Measurements from ENCODE around the gene ARRB1.
"Not testable (repeated sequence)": the region's sequence is repeated elsewhere in the genome, so short reads cannot be mapped to it uniquely, and the experiment has no call there.

The ARRB1 gene

DNA sequence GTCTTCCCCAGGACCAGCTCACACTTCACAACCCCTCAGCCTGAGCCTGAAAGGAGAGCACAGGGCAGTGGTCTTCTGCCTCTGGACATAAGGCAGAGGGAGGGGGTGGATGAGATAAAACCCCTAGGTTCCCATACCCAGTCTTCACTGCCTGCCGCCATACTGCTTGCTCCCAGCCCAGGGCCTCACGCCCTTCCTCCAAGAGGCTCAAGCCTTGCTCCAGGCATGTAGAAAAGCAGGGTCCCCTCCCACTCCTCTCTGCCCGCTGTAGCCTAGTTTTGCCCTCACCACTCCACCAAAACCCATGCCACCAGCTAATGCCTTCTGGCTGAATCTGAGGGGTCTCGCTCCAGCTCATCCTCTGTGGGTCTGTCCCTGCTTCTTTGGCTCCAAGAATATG, 5.2 kb downstream of the ARRB1 start:
- DNase-seq (ENCODE audit: low read depth, low spot score), result no peak
- no peak overlapping the region for H3K4me3 ChIP-seq (ENCODE audit: low read length)

DNA sequence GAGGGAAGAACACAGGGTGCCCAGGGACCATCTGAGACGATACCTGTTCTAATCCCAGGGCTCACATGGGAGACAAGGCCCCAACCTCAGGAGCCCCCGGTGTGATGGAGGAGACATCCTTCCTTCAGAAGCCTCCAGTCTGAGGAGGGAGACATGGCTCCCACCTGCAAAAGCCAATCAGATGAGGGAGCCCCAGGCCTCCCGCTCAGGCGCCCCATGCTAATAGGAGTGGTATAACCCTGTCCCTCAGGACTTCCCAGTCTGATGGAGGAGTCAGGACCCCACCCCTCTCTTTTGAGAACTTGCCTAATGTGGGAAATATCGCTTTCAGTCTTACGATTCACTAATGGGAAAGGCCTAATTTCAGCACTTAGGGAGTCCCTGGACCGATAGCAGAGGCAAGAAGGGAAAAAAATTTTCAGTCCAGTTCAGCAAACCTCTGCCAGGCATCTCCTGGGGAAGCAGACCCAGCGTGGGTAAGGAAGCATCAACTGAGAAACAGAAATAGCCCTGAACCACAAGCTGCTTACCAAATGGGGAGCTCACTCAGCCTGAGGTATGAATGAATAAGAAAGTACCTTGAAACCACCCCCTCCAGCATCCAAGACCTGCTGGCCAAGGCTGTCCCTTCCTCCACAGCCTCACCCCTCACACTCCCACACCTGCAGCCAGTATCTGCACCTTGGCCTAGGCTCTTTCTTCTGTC, 5.9 kb downstream of the ARRB1 start:
- DNase-seq (ENCODE audit: low read depth, low spot score), result no peak
- no peak overlapping the region for H3K4me3 ChIP-seq (ENCODE audit: low read length)

DNA sequence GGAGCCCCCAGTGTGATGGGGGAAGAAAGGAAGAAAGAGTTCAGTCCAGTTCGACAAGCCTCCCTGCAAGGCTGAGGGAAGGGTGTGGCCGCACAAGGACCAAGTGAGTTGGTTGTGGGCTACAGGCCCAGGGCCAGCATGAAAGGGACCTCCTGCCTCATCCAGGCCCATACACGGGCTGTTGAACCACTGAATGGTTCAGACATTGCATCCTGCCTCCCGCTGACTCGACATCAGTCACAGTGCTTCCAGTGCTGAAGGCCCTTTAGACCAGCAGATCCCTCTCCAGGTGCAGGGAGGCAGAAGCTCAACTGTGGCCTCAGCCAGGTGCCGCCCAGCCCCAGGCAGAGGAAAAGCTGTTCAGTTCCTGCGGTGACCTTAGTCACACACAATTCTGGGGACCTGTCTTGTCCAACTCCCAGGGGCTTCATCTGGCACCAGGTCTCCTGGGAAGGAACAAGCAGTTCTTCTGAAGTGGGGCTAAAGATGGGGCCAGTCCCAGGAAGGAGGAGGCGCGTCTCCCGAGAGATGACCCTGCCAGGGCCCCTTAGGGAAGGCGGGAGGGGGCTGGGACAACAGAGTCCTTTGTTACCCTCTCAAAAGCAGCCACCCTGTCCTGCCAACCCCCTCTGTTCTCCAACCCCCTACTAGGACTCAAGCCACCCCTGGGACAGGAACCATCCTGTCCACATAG, 6.6 kb downstream of the ARRB1 start:
- H3K4me3 ChIP-seq (ENCODE audit: low read length), result no peak overlapping the region
- peak; percentile 53 for DNase-seq (ENCODE audit: low read depth, low spot score)

DNA sequence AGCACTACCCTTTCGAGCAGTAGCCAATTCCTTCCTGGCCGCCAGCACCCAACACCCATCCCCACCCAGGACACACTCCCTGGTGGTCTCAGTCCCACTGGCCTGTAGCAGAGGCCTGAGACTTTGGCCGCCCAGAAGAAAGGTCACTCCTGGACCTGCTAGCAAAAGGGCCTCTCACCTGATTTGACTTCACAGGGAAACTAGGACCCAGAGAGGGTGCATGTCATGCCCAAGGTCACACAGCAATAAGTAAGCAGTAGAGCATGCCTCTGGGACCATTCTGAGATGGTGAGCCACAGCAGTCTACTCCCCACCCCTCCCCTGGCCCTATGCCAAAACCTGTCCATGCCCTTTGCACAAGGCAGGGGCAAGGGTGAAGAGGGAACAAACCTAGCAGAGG, 7.3 kb downstream of the ARRB1 start:
- H3K4me3 ChIP-seq (ENCODE audit: low read length), result no peak overlapping the region
- no peak for DNase-seq (ENCODE audit: low read depth, low spot score)

DNA sequence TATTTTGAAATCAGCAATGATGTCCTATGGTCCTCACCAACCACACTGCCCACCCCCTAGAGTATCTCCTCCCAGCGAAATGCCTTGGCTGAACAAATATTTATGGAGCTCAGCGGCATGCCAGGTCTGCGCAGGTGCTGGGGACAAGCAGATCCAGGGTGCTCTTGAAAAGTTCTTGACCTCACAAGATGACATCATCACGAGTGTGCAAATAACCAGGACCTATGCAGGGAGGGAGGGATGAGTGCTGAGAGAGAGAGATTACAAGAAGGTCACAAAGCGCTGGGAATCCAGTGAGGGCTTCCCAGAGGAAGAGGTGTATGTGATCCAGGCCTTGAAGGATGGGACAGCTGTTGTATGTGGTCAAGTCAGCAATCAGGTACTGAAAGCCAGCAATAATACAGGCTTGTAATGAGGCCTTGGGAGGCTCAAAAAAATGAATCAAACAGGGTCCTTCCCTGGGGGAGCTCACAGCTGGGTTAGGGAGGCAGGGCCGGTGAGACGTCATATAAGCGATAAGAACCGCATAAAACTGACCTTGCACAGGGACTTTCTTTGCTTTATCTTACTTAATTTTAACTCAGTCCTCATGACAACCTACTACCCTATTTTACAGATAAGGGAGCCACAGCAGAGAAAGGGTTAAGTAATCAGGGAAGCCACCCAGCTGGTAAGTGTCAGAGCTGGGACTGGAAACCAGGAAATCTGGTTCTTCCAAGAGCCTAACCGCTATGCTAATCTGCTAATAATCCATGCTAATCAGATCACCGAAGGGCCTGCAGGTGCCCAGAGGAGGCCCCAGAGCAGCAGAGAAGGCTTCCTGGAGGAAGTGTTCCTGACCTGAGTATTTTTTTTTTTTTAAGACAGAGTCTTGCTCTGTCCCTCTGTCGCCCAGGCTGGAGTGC, 8.2 kb downstream of the ARRB1 start:
- no peak overlapping the region for H3K4me3 ChIP-seq (ENCODE audit: low read length)

DNA sequence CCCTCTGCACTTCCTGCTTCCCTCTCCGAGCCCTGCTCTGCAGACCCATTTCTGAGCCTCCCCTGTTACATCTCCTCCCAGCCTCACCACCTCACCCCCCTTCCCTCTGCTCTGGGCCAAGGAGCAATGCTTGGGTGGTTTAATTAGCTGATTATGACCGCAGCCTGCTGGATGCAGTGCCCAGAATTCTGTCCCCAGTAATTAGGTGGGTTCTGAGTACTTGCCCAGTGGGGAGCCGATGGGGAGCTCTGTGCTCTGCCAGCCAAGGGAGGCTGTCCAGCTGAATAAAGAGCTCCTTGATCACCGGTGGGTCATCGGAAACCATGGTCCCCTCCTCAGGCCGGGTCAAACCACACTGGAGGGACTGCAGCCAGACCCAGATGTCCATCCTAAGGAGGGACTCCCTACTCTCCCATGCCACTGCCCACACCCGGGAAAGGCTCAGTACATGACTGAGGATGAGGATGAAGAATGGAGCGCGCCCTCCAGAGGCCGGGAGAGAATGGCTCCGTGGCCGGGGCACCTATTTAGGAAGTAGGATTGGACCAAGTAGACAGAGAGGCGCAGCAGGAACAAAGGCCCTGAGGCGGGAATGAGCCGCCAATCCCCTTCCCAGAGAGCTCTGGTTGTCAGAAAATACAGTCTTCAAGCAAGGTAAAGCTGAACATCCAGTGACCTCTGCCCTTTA, 9.1 kb downstream of the ARRB1 start:
- no peak for DNase-seq (ENCODE audit: low read depth, low spot score)
- H3K4me3 ChIP-seq (ENCODE audit: low read length), result no peak overlapping the region

More for the DNA sequence above, 8.2 kb downstream of the ARRB1 start:
- DNase-seq (ENCODE audit: low read depth, low spot score), result no peak

DNA sequence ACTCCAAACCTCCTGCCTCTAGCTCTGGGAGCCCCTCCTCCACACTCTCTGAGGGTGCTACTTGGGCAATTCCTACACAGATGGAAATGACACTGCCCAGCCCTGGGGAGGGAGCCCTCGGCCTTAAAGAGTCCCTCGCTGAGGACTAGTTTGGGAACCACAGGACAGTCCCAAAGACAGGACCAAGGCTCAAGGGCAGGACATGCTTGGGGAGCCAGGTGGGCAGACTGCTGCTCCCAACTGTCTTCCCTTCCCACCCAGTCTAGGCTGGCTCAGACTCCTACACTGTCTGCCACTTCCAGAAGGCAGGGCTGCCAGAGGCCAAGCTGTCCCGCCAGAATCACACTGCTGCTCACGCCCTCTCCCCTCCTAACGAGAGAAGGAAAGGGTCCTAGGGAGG, 9.8 kb downstream of the ARRB1 start:
- H3K4me3 ChIP-seq (ENCODE audit: low read length), result no peak overlapping the region
- DNase-seq (ENCODE audit: low read depth, low spot score), result no peak

DNA sequence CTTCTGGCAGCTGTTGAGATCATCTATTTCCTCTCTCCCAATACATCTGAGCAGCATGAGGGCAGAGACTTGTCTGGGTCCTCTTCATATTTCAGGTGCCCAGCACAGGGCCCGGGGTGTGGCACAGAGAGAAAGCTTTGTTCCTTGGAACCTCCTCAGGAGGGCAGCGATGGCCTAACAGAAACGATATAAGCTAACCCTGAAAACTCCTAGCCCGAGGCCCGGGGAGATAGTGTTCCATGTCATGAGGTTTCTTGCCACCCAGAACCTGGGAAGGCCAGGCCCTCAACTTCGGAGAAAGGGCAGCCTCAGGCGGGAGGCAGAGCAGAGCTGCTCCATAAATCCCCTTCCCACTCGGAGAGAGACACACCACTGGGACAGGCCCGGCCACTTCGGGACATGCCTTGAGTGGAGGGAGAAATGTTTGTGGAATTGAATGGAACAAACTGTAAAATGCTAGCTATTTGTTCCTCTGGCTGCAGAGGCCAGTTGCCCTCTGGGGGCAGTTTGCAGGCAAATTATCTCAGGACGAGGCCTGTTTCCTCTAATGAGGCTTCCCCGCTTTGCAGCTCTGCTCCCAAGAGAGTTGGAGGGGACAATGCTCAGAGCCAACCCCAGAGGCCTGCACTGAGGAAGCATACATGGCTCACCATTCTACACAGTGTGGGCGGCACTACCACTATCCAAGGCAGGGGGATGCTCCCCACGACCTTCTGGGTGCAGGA, 11.6 kb downstream of the ARRB1 start:
- peak overlapping the region; percentile 31; the same call in 1 of the 2 replicates for H3K4me3 ChIP-seq (ENCODE audit: low read length)
- DNase-seq (ENCODE audit: low read depth, low spot score), result no peak

DNA sequence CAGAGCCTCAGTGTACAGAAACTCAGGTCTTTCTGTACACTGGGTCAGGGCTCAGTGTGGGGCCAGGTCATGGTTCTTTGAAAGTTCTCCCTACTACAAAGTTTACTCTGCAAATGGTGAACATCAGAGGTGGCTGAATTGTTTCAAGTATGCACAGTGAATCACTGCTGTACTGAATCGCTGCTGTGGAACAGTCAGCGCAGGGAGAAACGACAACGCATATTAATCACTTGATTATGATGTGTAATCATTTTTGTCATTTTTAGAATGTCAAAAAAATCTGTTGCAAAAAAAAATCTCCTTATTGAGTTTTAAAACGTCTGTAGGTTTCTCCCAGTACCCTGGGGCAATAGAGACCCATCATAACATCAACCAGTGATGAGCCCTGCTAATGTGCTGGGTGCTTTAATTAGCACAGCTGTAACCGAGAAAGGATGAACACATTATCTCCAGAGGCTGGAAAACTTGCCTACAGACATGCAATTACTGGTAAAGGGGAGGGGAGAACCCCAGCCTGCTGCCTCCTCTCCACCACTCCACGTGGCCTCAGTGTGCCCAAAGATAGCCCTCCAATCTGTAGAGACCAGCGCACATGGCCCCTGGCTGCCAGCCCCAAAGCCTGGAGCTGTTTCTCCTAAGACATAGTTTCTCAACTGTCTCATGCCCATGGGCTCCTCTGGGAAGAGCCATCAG, 12.8 kb downstream of the ARRB1 start:
- no peak overlapping the region for H3K4me3 ChIP-seq (ENCODE audit: low read length)
- no peak for DNase-seq (ENCODE audit: low read depth, low spot score)

DNA sequence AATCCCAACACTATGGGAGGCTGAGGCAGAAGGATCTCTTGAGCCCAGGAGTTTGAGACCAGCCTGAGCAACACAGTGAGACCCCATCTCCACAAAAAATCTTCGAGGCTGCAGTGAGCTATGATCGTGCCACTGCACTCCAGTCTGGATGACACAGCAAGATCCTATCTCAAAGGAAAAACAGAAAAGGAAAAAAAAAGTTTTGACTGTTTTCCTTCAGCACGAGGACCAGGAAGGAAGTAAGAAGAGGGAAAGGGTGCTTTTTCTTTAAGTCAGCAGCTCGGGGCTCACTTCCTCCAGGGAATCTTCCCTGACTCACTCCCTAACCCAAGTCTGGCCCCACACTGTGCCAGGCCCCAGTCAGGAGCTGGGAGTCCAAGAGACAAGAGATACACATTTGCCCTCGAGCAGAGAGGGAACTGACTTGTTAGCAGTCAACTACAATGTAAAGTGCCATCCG, 14.2 kb downstream of the ARRB1 start:
- H3K4me3 ChIP-seq (ENCODE audit: low read length), result no peak overlapping the region
- DNase-seq (ENCODE audit: low read depth, low spot score), result no peak

DNA sequence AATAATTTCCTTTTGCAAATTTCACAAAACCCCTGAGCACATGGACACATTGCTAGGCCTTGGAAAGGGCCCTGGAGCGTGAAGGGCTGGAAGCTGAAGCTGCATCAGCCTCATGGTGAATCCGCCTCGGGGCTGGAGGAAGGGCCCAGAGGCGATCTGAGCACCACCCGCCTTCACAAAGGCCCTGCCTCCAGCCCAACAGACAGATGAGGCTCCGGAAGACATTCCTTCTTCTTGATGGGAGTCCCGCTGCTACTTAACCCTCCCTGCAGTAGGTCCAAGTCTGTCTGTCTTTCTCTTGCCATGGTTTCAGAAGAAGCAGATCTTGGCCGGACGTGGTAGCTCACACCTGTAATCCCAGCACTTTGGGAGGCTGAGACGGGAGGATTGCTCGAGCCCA, 16.5 kb downstream of the ARRB1 start:
- H3K4me3 ChIP-seq (ENCODE audit: low read length), result no peak overlapping the region
- no peak for DNase-seq (ENCODE audit: low read depth, low spot score)

DNA sequence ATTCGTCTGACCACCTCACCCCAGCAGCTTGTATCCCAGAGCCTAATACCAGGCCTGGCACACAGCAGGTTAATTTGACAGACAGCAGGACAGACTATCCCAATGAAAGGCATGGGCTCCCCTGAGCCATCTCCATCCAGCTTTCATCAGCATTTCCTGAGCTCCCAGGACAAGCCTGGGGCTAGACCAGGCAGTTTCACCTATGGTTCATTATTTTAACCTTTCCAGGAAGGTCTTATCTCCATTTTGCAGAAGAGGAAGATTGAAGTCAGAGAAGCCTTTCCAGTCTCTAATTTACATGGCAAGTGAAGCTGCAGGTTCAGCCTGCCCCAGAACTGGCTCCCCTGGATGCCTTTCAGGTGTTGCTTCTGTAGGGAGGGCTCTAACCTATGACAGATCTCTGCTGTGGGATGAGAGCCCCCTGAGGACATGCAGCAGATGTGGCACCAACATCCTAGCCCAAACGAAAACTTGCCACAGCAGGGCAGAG, 17.0 kb downstream of the ARRB1 start:
- DNase-seq (ENCODE audit: low read depth, low spot score), result no peak
- H3K4me3 ChIP-seq (ENCODE audit: low read length), result no peak overlapping the region

DNA sequence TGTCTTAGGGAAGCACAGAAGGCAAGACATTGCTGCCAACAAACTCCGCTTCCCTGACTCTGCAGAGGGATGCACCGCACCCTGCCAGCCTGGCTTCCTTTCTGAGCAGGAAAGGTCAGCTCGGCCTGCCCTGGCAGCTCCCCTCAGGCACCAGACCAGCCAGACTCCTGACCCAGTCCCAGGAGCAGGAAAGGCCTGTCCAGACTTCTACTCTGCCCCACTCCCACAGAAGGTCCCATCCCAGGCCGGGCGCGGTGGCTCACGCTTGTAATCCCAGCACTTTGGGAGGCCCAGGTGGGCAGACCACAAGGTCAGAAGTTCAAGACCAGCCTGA, 17.7 kb downstream of the ARRB1 start:
- no peak for DNase-seq (ENCODE audit: low read depth, low spot score)
- no peak overlapping the region for H3K4me3 ChIP-seq (ENCODE audit: low read length)

DNA sequence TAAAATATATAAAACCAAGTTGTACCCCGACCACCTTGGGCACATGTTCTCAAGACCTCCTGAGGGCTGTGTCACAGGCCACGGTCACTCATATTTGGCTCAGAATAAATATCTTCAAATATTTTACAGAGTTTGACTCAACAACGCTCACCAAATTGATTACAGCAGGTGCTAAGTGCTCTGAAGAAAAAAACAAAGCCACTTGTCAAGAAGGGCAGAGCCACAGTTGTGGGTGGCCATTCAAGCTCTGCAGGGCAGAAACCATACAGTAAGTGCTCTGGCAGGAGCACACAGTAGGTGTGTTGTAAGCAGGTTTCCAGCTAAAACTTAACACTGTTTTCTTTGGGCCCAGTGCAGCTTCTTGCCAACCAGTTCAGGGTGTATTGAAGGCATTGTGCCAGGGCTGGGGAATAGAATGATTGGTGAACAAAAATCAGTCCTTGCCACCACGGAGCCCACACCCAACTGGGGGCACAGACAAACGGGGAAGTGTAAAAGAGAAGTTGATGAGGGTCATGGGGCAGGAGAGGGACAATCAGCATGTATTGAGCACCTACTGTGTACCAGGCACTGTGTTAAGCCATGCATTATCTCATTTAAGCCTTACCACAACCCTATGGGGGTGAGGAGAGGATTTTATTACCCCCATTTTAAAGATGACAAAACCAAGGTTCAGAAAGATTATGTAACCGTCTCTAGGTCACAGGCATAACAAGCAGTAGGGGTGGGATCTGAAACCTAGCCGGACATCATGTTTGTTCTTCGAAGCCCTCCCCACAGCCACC, 18.2 kb downstream of the ARRB1 start:
- H3K4me3 ChIP-seq (ENCODE audit: low read length), result no peak overlapping the region
- DNase-seq (ENCODE audit: low read depth, low spot score), result no peak

DNA sequence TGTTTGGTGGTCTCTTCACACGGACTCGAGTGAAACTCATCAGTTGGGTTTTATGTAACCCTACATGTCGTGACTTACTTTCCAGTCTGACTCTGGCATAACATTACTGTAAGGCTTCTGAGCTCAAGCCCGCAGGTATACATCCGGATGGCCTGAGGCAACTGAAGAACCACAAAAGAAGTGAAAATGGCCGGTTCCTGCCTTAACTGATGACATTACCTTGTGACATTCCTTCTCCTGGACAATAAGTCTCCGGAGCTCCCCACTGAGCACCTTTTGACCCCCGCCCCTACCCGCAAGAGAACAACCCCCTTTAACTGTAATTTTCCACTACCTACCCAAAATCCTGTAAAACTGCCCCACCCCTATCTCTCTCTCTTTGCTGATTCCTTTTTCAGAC, 19.7 kb downstream of the ARRB1 start:
- DNase-seq (ENCODE audit: low read depth, low spot score); H3K4me3 ChIP-seq (ENCODE audit: low read length): not testable (repeated sequence)

DNA sequence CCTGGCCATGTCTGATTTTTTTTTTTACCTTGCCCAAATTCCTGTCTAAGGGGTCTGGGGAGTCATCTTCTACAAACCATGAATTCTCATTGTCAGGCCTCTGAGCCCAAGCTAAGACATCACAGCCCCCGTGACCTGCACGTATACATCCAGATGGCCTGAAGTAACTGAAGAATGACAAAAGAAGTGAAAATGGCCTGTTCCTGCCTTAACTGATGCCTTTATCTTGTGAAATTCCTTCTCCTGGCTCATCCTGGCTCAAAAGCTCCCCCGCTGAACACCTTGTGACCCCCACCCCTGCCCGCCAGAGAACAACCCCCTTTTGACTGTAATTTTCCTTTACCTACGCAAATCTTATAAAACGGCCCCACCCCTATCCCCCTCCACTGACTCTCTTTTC, 20.2 kb downstream of the ARRB1 start:
- not testable (repeated sequence) for DNase-seq (ENCODE audit: low read depth, low spot score); H3K4me3 ChIP-seq (ENCODE audit: low read length)

DNA sequence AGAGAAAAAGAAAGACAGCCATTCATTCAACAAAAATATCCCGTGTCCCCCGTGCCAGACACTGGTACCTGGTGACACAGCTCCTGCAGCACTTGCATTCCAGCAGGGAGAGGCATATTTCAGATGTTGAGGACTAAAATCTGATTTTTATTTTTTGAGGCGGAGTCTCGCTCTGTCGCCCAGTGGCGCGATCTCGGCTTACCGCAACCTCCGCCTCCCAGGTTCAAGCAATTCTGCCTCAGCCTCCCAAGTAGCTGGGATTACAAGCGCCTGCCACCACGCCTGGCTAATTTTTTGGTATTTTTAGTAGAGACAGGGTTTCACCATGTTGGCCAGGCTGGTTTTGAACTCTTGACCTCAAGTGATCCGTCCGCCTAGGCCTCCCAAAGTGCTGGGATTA, 20.6 kb downstream of the ARRB1 start:
- DNase-seq (ENCODE audit: low read depth, low spot score); H3K4me3 ChIP-seq (ENCODE audit: low read length): not testable (repeated sequence)
